Activated naive CD8-positive, alpha-beta T cell treated with anti-CD3 and anti-CD28 coated beads, Interleukin-2, amount 50 U/mL, for 24 hours (primary cell): ENCODE data around the gene RITA1.
A peak's percentile ranks its signal among the peaks of the same experiment; 100 is the strongest.

ENCODE experiments used
- ATAC-seq: fragments of 150-1000 bp; cut with Tn5 transposase; one replicate; pipeline ENCODE4 v1.10.0; 2021
- DNase-seq: peaks from one replicate; pipeline ENCODE4 v3.0.0; 2021
- H3K27ac Mint-ChIP-seq: one replicate; pipeline ENCODE4 v1.8.0; 2021; ENCODE audit warnings: mild to moderate bottlenecking, mixed read lengths
- H3K27me3 Mint-ChIP-seq: one replicate; pipeline ENCODE4 v1.8.0; 2021; ENCODE audit warnings: mixed read lengths
- H3K36me3 Mint-ChIP-seq: one replicate; pipeline ENCODE4 v1.8.0; 2021; ENCODE audit warnings: low read depth, mixed read lengths
- H3K4me1 Mint-ChIP-seq: one replicate; pipeline ENCODE4 v1.8.0; 2021; ENCODE audit warnings: mixed read lengths
- H3K4me3 Mint-ChIP-seq: one replicate; pipeline ENCODE4 v1.8.0; 2021; ENCODE audit warnings: mild to moderate bottlenecking, moderate library complexity, mixed read lengths
- H3K9me3 Mint-ChIP-seq: one replicate; pipeline ENCODE4 v1.8.0; 2021; ENCODE audit warnings: mixed read lengths

RITA1 gene

DNA sequence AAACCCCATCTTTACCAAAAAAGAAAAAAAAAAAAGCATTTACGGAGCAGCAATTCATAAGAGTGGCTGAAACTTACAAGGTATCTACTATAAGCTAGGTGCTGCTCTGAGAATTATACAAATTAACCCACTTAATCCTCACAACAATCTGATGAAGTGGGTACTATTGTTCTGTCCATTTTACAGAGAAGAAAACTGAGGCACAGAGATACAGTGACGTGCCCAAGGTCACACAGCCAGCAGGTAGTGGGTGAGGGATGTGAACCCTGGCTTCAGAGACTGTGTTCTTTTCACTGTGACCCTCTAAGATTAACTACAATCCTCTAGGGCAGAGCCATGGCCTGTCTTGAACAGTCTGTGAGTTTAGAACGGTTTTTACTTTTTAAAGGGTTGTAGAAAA is 3.5 kb upstream of the RITA1 start:
- Mint-ChIP-seq H3K9me3 (no peaks in the 10 kb centered on the region), H3K4me3 (no peak overlapping the region), H3K4me1 (peaks cover 31% of the 10 kb centered on the region), H3K36me3 (peaks cover 50% of the 10 kb centered on the region), H3K27ac (no peak overlapping the region), H3K27me3 (no peaks in the 10 kb centered on the region)
- DNase-seq: no peak
- ATAC-seq: no peak

DNA sequence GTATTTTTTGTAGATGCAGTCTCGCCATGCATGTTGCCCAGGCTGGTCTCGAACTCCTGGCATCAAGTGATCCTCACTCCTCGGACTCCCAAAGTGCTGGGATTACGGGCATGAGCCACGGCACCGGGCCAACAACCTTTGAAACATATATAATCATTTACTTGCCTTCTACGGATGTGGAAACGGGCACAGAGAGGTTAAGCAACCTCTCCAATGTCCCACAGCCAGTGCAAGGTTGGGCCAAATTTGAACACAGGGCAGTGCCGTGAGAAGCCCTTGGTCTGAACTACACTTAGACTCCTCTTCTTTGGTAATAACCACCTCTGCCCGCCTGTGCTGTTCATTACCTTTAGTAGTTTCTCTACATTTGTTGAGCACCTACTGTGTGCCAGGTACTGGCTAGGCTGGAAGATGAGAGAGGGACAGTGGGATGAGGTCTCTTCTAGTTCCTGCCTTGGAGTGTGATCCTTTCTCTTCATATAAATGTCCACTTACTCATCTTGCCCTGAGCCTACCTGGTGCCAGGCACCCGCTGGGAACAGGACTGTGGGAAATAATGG is 2.4 kb upstream of the RITA1 start:
- Mint-ChIP-seq H3K36me3 (peaks cover 45% of the 10 kb centered on the region), H3K4me3 (peak overlapping the region; percentile 98), H3K27ac (peak overlapping the region; percentile 96), H3K9me3 (no peaks in the 10 kb centered on the region), H3K4me1 (peaks cover 40% of the 10 kb centered on the region), H3K27me3 (no peaks in the 10 kb centered on the region)
- ATAC-seq: no peak
- DNase-seq: no peak

DNA sequence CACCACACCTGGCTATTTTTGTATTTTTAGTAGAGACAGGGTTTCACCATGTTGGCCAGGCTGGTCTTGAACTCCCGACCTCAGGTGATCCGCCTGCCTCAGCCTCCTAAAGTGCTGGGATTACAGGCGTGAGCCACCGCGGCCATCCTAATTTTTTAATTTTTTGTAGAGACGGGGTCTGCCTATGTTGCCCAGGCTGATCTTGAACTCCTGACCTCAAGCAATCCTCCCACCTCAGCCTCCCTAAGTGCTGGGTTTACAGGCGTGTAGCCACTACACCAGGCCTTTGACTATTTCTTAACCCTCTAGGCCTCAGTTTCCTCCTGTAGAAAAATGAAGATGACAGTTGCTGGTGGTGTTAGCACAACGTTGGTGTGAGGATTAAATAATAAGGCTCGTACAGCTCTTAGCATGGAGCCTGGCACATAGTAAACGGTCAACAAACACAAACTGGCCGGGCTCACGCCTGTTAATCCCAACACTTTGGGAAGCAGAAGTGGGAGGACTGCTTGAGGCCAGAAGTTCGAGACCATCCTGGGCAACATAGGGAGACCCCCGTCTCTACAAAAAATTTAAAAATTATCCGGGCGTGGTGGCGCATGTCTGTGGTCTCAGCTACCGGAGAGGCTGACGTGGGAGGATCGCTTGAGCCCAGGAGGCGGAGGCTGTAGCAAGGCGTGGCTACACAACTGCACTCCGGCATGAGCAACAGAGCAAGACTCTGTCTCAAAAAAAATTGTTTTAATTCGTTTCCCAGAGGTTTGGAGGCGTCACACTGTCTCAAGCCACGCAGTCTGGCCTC is 1.2 kb upstream of the RITA1 start:
- no peaks in the 10 kb centered on the region for H3K9me3 Mint-ChIP-seq

DNA sequence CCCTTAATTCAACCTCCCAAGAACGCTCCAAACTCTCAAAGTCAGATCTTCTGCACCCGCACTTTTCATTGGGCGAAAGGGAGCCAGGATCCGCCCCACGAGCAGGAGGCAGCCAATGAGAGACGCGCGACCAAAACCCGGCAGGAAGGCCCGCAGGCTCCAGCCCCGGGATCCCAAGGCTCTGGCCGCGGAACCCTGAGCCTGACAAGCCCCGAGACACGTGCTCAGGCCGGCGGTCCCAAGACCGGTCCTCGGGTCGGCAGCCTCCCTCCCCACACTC is 681 bp upstream of the RITA1 start:
- peak; percentile 88 for ATAC-seq
- Mint-ChIP-seq H3K27me3 (no peaks in the 10 kb centered on the region), H3K9me3 (no peaks in the 10 kb centered on the region), H3K27ac (peak overlapping the region; percentile 96), H3K36me3 (peaks cover 38% of the 10 kb centered on the region), H3K4me1 (peaks cover 48% of the 10 kb centered on the region), H3K4me3 (peak overlapping the region; percentile 98)
- peak; percentile 88 for DNase-seq

More for the DNA sequence above, 1.2 kb upstream of the RITA1 start:
- peaks cover 47% of the 10 kb centered on the region for H3K4me1 Mint-ChIP-seq
- no peaks in the 10 kb centered on the region for H3K27me3 Mint-ChIP-seq
- H3K4me3 Mint-ChIP-seq: peak overlapping the region; percentile 98
- H3K27ac Mint-ChIP-seq: peak overlapping the region; percentile 96
- ATAC-seq (peak; percentile 70), DNase-seq (no peak)
- H3K36me3 Mint-ChIP-seq: peaks cover 40% of the 10 kb centered on the region

DNA sequence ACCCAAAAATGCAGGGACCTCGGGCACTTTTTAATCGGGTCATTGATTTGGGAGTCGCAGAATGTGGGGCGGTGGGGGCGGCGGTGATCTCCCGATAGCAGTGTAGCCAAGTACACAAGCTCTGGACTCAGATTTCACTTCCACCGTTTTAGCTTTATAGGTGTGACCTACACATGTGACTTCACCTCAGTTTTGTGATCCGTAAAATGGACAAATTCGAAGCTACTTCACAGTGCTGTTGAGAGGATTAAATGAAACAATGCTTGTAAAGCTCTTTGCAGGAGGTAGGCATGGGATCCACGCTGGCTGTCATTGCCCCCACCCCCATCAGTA is 478 bp downstream of the RITA1 start:
- H3K9me3 Mint-ChIP-seq: no peaks in the 10 kb centered on the region
- H3K27me3 Mint-ChIP-seq: no peaks in the 10 kb centered on the region
- no peak for ATAC-seq
- H3K4me1 Mint-ChIP-seq: peaks cover 48% of the 10 kb centered on the region
- H3K36me3 Mint-ChIP-seq: peaks cover 32% of the 10 kb centered on the region
- H3K27ac Mint-ChIP-seq: peak overlapping the region; percentile 96
- no peak for DNase-seq
- H3K4me3 Mint-ChIP-seq: peak overlapping the region; percentile 98

DNA sequence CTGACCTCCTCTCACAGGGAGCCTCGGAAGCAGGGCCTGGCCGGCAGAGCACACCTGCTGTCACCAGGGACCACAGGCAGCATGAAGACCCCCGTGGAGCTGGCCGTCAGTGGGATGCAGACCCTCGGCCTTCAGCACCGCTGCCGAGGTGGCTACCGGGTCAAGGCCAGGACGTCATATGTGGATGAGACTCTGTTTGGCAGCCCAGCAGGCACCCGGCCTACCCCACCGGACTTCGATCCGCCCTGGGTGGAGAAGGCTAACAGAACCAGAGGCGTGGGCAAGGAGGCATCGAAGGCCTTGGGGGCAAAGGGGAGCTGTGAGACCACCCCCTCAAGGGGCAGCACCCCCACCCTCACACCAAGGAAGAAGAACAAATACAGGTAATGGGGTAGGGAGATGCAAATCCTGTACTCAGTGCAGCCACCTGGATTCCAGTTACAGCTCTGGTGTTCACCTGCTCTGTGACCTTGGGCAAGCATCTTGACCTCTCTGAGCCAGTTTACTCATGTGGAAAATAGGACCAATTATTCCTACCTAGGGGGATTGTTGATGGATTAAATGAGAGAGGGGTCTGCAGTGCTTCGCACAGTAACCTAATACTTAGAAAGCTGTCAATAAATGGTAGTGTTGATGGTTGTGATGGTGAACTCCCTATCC is 1.3 kb downstream of the RITA1 start:
- ATAC-seq: no peak

DNA sequence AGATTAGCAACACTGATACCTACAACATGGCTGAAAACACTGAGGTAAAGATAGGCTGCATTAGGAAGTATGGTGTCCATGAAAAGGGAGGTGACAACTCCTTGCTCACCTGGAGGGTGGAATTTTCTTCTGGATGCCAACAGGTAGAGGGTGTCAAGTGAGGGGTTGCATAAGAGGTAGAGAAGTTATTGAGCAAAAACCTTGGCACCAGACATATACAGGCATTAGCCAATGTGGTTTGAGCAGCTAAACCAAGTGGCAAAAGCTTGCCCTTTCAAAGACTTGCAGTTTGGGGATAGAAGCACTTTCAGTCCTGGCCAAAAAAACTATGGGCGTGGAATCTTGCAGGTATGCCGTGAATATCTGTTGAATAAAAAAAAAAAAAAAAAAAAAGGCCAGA is 3.8 kb downstream of the RITA1 start:
- DNase-seq: no peak
- Mint-ChIP-seq H3K4me3 (no peak overlapping the region), H3K27me3 (no peaks in the 10 kb centered on the region), H3K27ac (no peak overlapping the region), H3K4me1 (peaks cover 35% of the 10 kb centered on the region), H3K36me3 (peaks cover 31% of the 10 kb centered on the region), H3K9me3 (no peaks in the 10 kb centered on the region)
- no peak for ATAC-seq

More for the DNA sequence above, 1.3 kb downstream of the RITA1 start:
- H3K4me3 Mint-ChIP-seq: peak overlapping the region; percentile 98
- H3K4me1 Mint-ChIP-seq: peaks cover 46% of the 10 kb centered on the region
- DNase-seq: no peak
- no peaks in the 10 kb centered on the region for H3K27me3 Mint-ChIP-seq
- H3K9me3 Mint-ChIP-seq: no peaks in the 10 kb centered on the region
- peaks cover 32% of the 10 kb centered on the region for H3K36me3 Mint-ChIP-seq
- peak overlapping the region; percentile 96 for H3K27ac Mint-ChIP-seq

DNA sequence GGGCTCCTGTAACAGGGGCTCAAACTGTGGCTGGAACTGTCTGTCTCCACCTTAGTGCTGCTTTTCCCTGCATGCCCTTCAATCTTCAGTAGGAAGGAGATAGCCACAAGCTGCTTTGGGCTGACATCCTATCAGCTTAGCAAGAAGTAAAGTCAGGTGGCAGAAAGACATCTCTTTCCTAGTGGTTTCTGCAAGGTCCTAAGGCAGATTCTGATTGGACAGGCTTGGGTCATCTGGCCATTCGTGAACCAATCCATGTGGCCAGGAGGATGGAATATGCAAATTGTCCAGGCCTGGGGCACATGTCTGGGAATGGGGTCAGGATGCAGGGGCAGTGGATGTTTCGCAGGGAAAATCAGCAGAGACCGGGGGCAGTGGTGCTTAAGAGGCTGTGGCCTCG is 5.2 kb downstream of the RITA1 start:
- Mint-ChIP-seq H3K27me3 (no peaks in the 10 kb centered on the region), H3K9me3 (no peaks in the 10 kb centered on the region), H3K4me3 (no peak overlapping the region), H3K4me1 (peaks cover 31% of the 10 kb centered on the region), H3K36me3 (peaks cover 31% of the 10 kb centered on the region), H3K27ac (no peak overlapping the region)
- ATAC-seq (no peak), DNase-seq (no peak)

DNA sequence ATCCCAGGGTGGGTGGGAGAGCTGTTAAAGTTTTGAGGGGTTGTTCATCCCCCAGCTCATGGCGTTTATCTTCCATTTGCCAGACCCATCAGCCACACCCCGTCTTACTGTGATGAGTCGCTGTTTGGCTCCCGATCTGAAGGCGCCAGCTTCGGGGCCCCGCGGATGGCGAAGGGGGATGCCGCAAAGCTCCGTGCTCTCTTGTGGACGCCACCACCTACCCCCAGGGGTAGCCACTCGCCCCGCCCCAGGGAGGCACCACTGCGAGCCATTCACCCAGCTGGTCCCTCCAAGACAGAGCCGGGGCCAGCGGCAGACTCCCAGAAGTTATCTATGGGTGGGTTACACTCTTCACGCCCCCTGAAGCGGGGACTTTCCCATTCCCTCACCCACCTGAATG is 5.7 kb downstream of the RITA1 start:
- H3K27ac Mint-ChIP-seq: no peak overlapping the region
- no peak overlapping the region for H3K4me3 Mint-ChIP-seq
- no peak for DNase-seq
- no peaks in the 10 kb centered on the region for H3K9me3 Mint-ChIP-seq
- H3K27me3 Mint-ChIP-seq: no peaks in the 10 kb centered on the region
- peaks cover 30% of the 10 kb centered on the region for H3K36me3 Mint-ChIP-seq
- no peak for ATAC-seq
- H3K4me1 Mint-ChIP-seq: peaks cover 28% of the 10 kb centered on the region

DNA sequence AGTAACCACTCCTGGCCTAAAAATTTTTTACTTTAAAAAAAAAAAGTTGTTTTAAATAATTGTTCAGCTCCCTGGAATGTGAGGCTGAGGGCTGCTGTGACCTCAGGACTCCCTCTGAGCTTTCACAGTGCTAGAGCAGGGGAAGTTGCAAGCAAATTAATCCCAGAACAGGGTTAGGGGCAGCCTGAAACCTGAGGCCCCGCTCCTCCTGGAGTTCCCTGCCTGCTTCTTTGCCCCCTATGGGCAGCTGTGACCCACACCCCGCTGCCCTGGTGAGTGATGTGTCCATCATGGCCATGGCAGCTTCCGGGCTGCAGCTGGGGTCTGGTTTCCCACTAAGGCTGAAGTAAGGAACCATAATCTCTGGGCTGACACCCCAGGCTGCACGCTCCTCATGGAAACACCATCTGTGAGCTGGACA is 9.5 kb downstream of the RITA1 start:
- Mint-ChIP-seq H3K27me3 (no peaks in the 10 kb centered on the region), H3K9me3 (no peaks in the 10 kb centered on the region), H3K4me1 (peaks cover 6% of the 10 kb centered on the region), H3K36me3 (peaks cover 8% of the 10 kb centered on the region), H3K4me3 (no peak overlapping the region), H3K27ac (no peak overlapping the region)
- DNase-seq (no peak), ATAC-seq (no peak)

DNA sequence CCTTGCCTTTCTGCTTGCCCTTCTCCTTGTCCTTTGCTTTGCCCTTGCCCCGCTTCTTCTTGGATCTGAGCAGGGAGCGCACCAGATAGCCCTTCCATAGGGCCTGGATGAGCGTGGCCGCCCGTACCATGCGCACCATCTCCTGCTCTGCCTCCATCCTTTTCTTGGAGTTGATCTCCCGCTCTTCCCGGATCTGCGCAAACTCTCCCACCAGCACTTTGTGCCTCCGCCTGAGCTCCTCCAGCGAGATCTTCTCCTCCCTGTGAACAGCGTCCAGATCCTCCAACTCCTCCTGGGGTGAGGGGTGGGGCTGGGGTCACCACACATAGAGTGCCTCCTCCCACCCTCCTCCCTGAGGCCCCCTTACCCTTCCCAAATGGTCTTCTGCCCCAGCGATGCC is 10.1 kb downstream of the RITA1 start:
- peaks cover 8% of the 10 kb centered on the region for H3K36me3 Mint-ChIP-seq
- no peak overlapping the region for H3K4me3 Mint-ChIP-seq
- no peaks in the 10 kb centered on the region for H3K9me3 Mint-ChIP-seq
- DNase-seq (no peak), ATAC-seq (no peak)
- H3K27me3 Mint-ChIP-seq: no peaks in the 10 kb centered on the region
- peaks cover 6% of the 10 kb centered on the region for H3K4me1 Mint-ChIP-seq
- no peak overlapping the region for H3K27ac Mint-ChIP-seq

DNA sequence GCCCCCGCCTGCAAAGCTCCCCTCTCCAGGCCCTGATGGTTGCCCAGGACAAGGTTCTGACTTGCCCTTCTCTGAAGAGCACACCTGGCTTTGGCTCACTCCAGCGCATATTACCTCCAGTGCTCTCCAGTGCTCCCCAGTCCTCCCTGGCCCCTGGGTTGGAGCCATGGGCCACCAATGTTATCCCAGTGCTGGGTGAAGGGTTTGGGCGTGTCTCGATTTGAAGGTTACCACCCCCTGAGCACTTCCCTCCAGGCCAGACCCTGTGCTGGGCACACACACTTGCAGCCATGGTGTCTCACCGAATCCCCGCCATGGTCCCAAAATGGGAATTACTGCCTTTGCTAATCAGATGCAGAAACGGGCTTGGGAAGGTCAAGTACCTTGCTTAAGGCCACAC is 11.1 kb downstream of the RITA1 start:
- H3K9me3 Mint-ChIP-seq: no peaks in the 10 kb centered on the region
- DNase-seq (no peak), ATAC-seq (no peak)
- H3K27ac Mint-ChIP-seq: no peak overlapping the region
- H3K4me3 Mint-ChIP-seq: no peak overlapping the region
- peaks cover 6% of the 10 kb centered on the region for H3K4me1 Mint-ChIP-seq
- H3K36me3 Mint-ChIP-seq: peaks cover 8% of the 10 kb centered on the region
- H3K27me3 Mint-ChIP-seq: no peaks in the 10 kb centered on the region

DNA sequence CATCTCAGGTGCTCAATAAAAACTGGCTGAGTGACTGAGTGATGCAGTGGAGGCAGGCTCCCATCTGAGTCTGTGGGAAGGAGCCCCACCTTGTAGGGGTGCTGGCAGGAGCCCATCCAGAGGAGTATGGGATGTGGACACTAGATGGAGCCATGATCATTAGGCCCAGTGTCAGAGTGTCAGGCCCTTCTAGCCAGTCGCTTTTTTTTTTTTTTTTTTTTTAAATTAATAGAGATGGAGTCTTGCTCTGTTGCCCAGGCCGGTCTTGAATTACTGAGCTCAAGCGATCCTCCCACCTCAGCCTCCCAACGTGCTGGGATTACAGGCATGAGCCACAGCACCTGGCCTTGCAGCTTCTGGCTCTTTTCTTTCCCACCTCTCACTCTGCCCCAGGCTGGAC is 11.5 kb downstream of the RITA1 start:
- H3K9me3 Mint-ChIP-seq: no peaks in the 10 kb centered on the region
- H3K4me3 Mint-ChIP-seq: no peak overlapping the region
- peaks cover 4% of the 10 kb centered on the region for H3K36me3 Mint-ChIP-seq
- peak; percentile 51 for DNase-seq
- H3K27me3 Mint-ChIP-seq: no peaks in the 10 kb centered on the region
- no peak overlapping the region for H3K27ac Mint-ChIP-seq
- peak; percentile 96 for ATAC-seq
- H3K4me1 Mint-ChIP-seq: peaks cover 6% of the 10 kb centered on the region

DNA sequence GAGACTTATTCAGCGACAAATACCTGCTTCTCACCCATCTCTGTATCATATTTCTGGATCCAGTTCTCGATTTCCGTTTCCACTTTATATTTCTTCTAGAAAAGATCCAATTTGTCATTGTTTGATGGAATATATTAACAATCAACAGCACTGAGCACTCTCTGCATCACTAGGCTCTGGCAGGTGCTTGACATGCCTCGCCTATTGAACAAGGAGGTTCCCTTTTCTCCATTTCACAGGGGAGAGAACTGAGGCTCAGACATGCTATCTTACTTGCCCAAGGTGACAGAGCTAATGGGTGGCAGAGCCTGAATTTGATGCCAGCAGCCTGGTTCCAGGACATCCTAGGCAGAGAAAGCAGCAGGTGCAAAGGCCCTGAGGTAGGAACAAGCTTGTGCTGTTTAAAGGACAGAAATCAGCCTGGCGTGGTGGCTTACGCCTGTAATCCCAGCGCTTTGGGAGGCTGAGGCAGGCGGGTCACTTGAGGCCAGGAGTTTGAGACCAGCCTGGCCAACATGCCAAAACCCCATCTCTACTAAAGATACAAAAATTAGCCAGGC is 12.1 kb downstream of the RITA1 start:
- Mint-ChIP-seq H3K4me3 (no peak overlapping the region), H3K9me3 (no peaks in the 10 kb centered on the region), H3K27me3 (no peaks in the 10 kb centered on the region), H3K36me3 (peaks cover 4% of the 10 kb centered on the region), H3K4me1 (peaks cover 6% of the 10 kb centered on the region), H3K27ac (no peak overlapping the region)
- ATAC-seq (no peak), DNase-seq (no peak)

DNA sequence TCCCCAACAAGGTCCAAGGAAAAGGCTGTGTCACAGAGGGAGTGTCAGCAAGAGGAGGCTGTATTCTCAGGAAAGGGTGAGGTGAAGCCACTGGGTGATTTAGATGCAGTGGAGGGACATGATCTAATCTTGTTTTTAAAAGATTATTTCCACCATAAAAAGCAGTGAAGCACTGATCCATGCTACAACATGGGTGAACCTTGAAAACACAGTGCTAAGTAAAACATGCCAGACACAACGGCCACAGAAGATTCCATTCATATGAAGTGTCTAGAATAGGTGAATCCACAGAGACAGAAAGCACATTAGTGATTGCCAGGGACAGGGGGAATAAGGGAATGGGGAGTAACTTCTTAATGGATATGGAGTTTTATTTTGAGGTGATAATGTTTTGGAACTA is 12.8 kb downstream of the RITA1 start:
- H3K27ac Mint-ChIP-seq: no peak overlapping the region
- H3K9me3 Mint-ChIP-seq: no peaks in the 10 kb centered on the region
- H3K27me3 Mint-ChIP-seq: no peaks in the 10 kb centered on the region
- H3K4me3 Mint-ChIP-seq: no peak overlapping the region
- H3K36me3 Mint-ChIP-seq: peaks cover 4% of the 10 kb centered on the region
- H3K4me1 Mint-ChIP-seq: peaks cover 6% of the 10 kb centered on the region
- ATAC-seq: no peak
- no peak for DNase-seq
